ENCODE data around the gene RNF151.
A peak's percentile ranks its signal among the peaks of the same experiment; 100 is the strongest.
"Not testable (repeated sequence)": the region's sequence is repeated elsewhere in the genome, so short reads cannot be mapped to it uniquely, and the experiment has no call there.

Gene RNF151

GRCh38 chr16:1959269-1960039 is 7.2 kb upstream of the RNF151 start, which contains the start of gene NDUFB10:
Gene NDUFB10, plus strand, starts transcription at chr16:1959538. Its CDS starts 87 bp downstream, at chr16:1959625.
- peak; percentile 83 to 93 (median 83) for DNase-seq (ENCODE audit: low read depth in 3 of 3)

DNA sequence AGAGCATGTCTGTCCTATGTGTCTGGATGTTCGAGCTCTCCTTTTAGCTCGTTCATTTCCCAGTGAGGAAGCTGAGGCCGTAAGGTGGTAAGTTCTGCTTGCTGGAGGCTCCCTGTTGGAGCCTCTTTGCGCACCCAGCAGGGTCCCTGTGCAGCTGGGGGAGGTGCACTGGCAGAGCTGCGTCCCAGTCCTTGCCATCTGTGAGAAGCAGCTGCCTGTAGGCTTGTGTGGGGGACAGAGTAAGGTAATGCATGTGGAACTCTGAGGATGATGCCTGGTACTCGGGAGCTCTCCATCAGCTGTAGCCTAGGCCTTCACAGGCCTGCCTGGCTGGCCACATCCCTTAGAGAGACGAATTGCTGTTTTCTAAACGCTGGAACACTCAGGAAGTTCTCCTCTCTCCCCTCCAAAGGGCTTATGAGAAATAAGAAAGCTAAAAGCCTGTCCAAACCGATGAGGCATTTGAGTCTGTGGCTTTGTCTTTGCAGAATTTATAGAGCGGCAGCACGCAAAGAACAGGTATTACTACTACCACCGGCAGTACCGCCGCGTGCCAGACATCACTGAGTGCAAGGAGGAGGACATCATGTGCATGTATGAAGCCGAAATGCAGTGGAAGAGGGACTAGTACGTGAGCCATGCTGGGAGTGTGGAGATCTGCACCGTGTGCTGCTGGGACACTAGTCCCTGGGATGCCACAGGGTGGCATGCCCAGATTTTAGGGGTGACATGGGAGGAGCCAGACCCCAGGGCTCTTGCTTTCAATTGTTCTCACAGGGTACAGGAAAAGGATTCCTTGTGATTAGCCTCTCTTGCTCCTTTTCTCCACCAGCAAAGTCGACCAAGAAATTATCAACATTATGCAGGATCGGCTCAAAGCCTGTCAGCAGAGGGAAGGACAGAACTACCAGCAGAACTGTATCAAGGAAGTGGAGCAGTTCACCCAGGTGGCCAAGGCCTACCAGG is 5.7 kb upstream of the RNF151 start:
- DNase-seq (ENCODE audit: low read depth in 3 of 3), result peak in 2 of 3 experiments; percentile 38 to 57

DNA sequence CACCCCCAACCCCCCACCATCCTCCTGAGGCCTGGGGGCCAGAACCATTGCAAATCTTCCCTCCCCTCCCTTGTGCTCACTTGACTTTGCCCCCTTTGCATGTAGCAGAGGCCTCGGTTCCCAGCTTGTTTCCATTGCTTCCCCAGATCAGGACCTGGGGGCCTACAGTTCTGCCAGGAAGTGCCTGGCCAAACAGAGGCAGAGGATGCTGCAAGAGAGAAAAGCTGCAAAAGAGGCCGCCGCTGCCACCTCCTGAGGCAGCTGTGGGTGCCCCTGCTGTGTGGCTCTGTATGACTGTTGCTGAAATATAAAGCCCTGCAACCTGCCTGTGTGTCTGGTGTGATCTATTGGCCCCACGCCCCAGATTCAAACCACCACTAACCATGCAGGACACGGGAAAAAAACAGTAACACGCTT is 5.0 kb upstream of the RNF151 start:
- DNase-seq (ENCODE audit: low read depth in 3 of 3), result no peak

DNA sequence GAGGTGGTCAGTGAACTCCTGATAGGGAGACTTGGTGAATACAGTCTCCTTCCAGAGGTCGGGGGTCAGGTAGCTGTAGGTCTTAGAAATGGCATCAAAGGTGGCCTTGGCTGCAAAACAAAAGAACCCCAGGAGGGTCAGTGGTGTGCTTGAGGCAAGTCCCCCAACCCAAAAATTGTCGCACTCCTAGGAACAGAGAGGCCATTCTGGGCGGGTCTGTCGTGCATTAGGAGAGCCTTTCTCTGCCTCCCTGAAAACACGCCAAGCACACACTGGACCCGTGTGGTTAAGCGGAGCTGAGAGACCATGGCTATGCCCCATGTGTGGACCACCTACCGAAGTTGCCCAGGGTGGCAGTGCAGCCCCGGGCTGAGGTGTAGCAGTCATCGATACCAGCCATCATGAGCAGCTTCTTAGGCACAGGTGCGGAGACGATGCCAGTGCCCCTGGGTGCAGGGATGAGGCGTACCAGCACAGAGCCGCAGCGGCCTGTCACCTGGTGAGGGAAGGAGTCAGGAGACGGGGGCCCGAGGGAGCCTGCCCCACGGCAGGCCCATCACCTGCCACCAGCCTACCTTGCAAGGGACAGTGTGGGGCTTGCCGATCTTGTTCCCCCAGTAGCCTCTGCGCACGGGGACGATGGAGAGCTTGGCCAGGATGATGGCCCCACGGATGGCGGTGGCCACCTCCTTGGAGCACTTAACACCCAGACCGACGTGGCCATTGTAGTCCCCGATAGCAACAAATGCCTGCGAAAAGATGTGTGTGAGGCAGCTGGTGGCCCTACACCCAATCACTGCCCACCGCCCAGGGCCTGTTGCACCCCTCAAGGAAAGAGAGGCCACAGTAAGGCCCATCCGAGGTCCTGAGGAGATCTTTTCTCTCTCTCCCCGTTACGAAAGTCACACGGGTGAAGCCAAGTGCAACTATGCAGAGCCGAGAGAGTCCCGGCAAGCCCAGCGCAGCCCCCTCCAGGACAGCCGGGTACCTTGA is 4.2 kb upstream of the RNF151 start:
- DNase-seq (ENCODE audit: low read depth in 3 of 3), result not testable (repeated sequence)

DNA sequence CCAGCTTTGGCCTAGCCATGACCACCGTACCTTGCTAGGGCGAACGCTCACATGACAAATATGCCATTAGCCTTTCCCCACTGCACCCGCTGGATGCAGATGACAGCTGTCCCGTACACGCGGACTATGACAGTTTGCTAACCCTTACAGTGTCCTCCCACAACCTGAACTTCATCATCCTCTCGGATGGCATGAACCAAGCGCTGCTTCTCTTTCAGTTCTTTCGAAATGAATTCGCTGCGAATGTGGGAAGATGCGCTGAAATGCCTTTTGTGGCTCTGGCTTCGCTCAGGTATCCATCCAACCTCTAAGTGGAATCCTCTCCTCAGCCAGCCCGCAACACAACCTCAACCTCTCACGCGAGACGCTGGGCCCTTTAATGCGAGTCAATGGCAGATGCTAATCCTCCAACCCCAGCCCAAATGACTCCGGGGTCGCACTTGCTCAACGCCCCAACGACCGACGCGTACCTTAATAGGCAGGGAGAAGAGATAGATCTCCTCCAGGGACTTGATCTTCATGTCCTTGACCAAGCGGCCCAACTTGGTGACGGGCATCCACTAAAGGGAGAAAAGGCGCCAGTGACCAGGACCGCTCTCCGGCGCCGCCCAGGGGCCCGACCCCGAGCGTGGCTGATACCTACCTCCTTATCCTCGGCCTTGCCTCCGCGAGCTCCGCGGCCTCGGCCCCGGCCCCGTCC is 2.7 kb upstream of the RNF151 start:
- peak in 1 of 3 experiments; percentile 42 for DNase-seq (ENCODE audit: low read depth in 3 of 3)

GRCh38 chr16:1964506-1965395 is 1.9 kb upstream of the RNF151 start, which contains the start of gene RPS2:
Gene RPS2, minus strand, starts transcription at chr16:1964826. Its CDS starts 201 bp downstream, at chr16:1964625.
- DNase-seq (ENCODE audit: low read depth in 3 of 3), result peak; percentile 96 to 99 (median 97)

DNA sequence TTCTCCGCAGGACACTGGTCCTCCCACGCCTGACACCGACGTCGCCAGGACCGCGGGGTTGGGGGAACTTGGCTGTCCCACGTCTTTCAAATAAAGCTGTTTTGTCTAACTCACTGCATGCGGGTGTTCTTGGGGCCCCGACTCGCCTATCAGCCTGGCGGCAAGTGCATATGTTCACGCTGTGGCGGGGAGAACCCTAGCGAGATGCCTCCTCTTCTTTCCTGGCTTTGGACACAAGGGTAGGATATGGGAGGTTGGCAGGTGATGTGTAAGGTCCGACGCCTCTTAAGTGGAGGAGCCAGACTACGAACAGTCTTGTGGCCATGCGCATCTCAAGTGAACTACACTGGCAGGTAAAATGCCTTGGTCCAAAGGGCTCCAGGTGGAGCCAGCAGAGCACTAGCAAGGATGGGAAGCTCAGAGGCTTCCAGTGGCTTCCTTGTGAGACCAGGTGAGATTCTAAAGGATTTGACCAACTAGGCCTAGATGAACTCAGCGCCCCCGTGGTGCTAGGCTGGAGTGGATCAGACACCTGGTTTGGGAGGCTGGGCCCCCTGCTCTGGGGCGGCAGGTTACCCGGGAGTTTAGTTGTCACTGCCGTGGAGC is 1.2 kb upstream of the RNF151 start:
- DNase-seq (ENCODE audit: low read depth in 3 of 3), result no peak

- no peak for DNase-seq (ENCODE audit: low read depth in 3 of 3)
These were observed 1.7 kb downstream of the RNF151 start for GRCh38 chr16:1968146-1968953.

GRCh38 chr16:1971796-1972489 is 5.3 kb downstream of the RNF151 start, which contains the start of gene TBL3:
Gene TBL3, plus strand, starts transcription at chr16:1972053. Its CDS starts 112 bp downstream, at chr16:1972165.
- peak; percentile 92 to 96 (median 93) for DNase-seq (ENCODE audit: low read depth in 3 of 3)

- DNase-seq (ENCODE audit: low read depth in 3 of 3), result no peak
These were observed 5.8 kb downstream of the RNF151 start for GRCh38 chr16:1972490-1972877.

GRCh38 chr16:1973461-1974156 is 7.0 kb downstream of the RNF151 start:
- DNase-seq (ENCODE audit: low read depth in 3 of 3), result no peak

- DNase-seq (ENCODE audit: low read depth in 3 of 3), result no peak
These were observed 7.8 kb downstream of the RNF151 start for GRCh38 chr16:1974157-1975070.

GRCh38 chr16:1975432-1976215 is 9.0 kb downstream of the RNF151 start:
- no peak for DNase-seq (ENCODE audit: low read depth in 3 of 3)

DNA sequence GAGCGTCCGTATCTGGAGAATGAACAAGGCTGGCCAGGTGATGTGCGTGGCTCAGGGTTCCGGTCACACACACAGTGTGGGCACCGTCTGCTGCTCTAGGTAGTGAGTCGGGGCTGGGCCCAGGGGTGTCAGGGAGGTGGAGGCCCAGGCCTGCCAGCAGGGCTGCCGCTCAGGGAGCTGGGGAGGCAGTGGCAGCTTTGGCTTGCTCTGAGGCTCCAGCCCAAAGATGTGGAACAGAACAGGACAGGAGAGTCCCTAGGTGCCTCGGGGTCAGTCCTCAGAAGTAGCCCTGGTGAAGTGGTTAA is 9.5 kb downstream of the RNF151 start:
- no peak for DNase-seq (ENCODE audit: low read depth in 3 of 3)

Data from stimulated activated CD4-positive, alpha-beta T cell treated with anti-CD3 and anti-CD28 coated beads, TNF-alpha, amount 100 ng/mL, for 24 hours (primary cell).